GM13976 (cell line): ENCODE measurements around the gene MEIKIN.

Source experiments
- DNase-seq: peaks from one replicate; pipeline ENCODE4 v3.0.0; 2012; ENCODE audit warnings: low spot score
- in situ Hi-C: fragments of 300-500 bp; cut with MboI; formaldehyde crosslinking; loops from one replicate; pipeline ENCODE4 v1.12.0; 2022; ENCODE audit warnings: low sequenced_read_pairs, mixed read lengths, inconsistent platforms; ENCODE audit not compliant: unreplicated experiment
- TF ChIP-seq, protein P1 (sequence below): IDR thresholded peaks from 2 replicates; pipeline ENCODE4 v1.5.1; 2012; ENCODE audit warnings: borderline replicate concordance, mild to moderate bottlenecking; ENCODE audit not compliant: insufficient read depth; ENCODE audit errors: extremely low read depth, missing control alignments, control extremely low read depth

Gene MEIKIN

DNA sequence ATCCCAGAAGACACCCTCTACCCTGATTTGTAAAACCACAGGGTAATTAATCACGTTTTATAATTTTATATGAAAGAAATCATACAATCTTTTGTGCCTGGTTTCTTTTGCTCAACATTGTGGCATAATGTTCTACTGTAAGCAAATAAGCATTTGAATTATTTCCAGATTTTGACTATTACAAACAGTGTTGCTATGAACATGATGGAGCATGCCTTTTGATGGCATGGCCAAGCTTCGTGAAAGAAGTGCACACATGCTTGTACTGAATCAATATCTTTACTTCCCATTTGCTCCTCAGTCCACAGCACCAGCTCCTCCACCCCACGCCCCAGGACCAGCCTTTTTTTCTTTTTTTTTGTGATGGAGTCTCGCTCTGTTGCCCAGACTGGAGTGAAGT, 36.1 kb upstream of the MEIKIN start:
- TF ChIP-seq, protein P1, sequence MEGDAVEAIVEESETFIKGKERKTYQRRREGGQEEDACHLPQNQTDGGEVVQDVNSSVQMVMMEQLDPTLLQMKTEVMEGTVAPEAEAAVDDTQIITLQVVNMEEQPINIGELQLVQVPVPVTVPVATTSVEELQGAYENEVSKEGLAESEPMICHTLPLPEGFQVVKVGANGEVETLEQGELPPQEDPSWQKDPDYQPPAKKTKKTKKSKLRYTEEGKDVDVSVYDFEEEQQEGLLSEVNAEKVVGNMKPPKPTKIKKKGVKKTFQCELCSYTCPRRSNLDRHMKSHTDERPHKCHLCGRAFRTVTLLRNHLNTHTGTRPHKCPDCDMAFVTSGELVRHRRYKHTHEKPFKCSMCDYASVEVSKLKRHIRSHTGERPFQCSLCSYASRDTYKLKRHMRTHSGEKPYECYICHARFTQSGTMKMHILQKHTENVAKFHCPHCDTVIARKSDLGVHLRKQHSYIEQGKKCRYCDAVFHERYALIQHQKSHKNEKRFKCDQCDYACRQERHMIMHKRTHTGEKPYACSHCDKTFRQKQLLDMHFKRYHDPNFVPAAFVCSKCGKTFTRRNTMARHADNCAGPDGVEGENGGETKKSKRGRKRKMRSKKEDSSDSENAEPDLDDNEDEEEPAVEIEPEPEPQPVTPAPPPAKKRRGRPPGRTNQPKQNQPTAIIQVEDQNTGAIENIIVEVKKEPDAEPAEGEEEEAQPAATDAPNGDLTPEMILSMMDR = no peak
- DNase-seq = no peak
- in situ Hi-C loops = no loop called here

DNA sequence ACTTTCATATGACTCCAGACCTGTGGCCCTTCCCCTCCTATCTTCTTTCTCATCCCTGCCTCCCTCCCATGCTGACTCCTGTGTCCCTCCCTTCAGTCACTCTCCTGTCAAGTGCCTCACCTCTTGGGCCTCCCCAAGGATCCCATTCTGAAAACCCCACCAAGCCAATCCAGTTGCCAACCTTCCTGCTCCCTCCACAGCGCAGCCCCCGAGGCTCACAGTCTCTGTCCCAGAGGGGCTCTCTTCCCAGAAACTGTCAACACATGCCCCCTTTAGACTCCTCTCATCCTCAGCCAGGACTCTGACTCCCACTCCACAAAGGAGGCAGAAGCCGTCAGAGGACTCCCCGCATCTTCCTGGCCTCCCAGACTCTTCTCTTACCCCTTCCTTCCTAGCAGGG, 35.2 kb upstream of the MEIKIN start:
- in situ Hi-C loops = no loop called here
- TF ChIP-seq, protein P1 = no peak
- DNase-seq = no peak

DNA sequence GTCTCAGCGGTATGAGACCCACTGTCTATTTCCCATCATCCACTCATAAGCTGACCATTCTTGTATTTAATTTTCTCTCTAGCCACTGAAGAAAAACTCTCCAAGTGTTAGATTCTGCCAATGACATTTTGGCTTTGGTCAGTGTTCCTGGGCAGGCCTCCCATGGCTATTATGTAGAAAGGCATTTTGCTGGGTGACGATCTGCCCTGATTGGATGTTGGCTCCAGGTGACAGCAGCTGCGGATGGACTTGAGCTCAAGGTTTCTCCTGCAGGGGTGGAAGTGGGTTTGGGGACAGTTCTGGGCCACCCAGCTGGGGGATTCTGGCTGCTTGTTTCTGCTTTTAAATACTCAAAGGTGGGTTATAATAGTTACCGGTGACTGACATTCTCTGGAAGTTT, 34.4 kb upstream of the MEIKIN start:
- in situ Hi-C loops = no loop called here
- no peak for DNase-seq
- TF ChIP-seq, protein P1 = no peak

DNA sequence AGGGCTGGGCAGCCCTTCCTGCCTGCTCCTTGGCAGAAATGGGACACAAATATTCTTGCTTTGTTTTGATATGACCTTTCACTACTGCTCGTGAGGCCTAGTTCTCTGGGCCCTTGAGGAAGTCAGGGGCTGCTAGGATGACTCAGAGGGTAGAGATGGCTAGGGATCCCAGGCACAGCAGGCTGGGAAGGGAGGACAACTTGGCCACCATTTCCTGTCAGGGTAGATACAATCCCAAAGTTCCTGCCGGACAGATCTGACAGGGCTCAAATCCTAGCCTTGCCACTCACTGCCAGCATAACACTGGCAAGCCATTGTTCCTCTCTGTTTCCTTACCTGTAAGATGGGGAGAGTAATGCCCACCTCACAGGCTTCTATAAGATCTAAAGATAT, 31.7 kb upstream of the MEIKIN start:
- DNase-seq = no peak
- TF ChIP-seq, protein P1 = no peak
- in situ Hi-C loops = no loop called here

DNA sequence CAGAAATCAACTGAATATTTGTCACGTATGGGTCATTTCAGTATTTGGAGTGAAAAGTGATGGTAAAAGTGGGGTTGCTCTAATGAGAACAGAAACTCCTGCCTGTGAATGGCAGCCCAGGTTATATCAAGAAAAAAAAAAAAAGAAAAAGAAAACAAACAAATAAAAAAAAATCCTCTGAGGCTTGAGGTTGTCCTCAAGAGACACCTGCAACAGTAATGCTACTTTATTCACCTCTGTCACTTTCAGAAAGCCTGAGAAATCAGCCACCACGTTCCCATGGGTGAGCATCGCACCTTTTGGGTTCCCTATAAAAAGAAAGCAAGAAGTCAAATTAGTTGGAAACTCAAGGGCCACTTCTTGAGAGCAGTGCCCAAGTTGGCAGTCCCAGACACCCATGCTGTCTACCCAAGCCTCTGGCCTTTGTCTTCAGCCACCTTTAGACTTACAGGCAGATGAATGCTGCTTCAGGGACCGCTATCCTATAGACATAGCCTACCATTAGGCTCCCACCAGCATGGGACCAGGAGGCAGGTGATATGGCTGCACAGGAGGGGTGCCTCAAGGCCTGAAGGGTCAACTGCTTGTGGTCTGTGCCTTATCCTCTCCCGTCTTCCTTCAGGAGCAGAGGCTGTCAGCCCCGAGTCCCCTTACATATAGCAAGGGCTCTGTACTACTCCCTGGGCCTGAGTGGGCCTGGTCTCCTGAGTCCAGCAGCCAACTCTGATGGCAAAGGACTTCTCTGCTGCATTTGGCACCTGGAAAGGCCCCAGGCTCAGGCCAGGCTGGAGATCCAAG, 31.1 kb upstream of the MEIKIN start:
- in situ Hi-C loops = no loop called here
- DNase-seq = no peak
- TF ChIP-seq, protein P1 = no peak

DNA sequence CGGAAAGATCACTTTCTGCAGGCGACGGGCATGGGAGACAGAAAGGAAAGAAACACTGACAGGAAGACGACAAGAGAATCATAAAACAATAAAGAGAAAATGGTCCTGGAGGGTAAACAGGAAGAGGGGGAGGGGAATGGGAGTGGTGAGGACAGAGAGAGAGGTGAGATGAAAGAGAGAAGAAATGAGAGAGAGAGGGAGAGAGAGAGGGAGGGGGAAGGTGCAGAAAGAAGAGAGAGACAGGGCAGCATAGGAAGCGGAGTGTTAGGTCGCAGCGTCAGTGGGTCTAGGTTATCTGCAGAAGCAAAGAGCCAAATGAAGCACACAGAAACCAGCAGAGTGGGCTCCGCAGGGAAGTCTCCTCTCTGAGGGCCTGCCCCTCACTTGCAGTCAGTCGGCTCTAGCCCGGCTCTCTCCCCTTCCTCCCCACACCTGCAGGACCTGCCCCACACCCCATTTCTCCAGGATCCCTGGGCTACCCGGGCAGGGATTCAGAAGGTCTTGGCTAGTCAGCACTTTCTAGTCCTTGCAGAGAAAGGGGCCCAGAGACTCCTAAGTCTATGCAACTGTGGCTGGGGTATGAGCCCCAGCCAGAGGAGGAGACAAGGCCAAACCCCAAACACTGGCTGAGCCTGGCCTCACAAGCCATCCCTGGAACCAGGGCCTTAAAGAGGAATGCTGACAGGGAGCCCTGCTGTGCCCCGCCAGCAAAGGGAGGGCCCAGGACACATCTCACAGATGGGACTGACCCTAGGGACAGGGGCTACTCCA, 29.7 kb upstream of the MEIKIN start:
- TF ChIP-seq, protein P1 = no peak
- DNase-seq = no peak
- in situ Hi-C loops = no loop called here
